Measurements from ENCODE around the gene WDR26.

WDR26 gene

GRCh38 chr1:224339442-224340033 is 95.1 kb downstream of the WDR26 start:
- TF ChIP-seq CTCF (IDR thresholded peaks at IDR 0.05) = no peak
- H3K4me1 ChIP-seq = peaks cover 0 to 6% (median 2%) of the 10 kb centered on the region in 4 donors
- H3K36me3 ChIP-seq = peaks cover 0 to 3% (median 0%) of the 10 kb centered on the region in 3 donors
- peaks cover 5 to 16% (median 13%) of the 10 kb centered on the region in 3 donors for H3K9me3 ChIP-seq
- H3K4me3 ChIP-seq = no peak overlapping the region
- intact Hi-C loops (cut with DNase I; ENCODE audit: low total_unique reads) = no loop called here
- DNase-seq = no peak
- H3K27ac ChIP-seq = no peak overlapping the region
- H3K27me3 ChIP-seq = peaks cover 0 to 11% of the 10 kb centered on the region in 2 donors

- Histone ChIP-seq H3K27ac (no peak overlapping the region), H3K4me3 (no peak overlapping the region), H3K9me3 (peaks cover 0 to 4% (median under 1%) of the 10 kb centered on the region in 3 donors), H3K4me1 (peaks cover 0 to 6% (median 2%) of the 10 kb centered on the region in 4 donors), H3K36me3 (no peaks in the 10 kb centered on the region), H3K27me3 (peaks cover 0 to 11% of the 10 kb centered on the region in 2 donors)
- no peak for DNase-seq
- no peak for TF ChIP-seq CTCF (IDR thresholded peaks at IDR 0.05)
- intact Hi-C loops (cut with DNase I; ENCODE audit: low total_unique reads) = no loop called here
These were observed 96.3 kb downstream of the WDR26 start for GRCh38 chr1:224338150-224338838.
